GM13977 (cell line): ENCODE measurements around the gene USP9X.

Experiments
- DNase-seq: peaks from one replicate; pipeline ENCODE4 v3.0.0; 2012; ENCODE audit warnings: low spot score
- CTCF ChIP-seq: IDR thresholded peaks from 2 replicates; pipeline ENCODE4 v1.5.1; 2012; ENCODE audit warnings: mild to moderate bottlenecking, control low read depth; ENCODE audit not compliant: insufficient read depth; ENCODE audit errors: extremely low read depth, missing control alignments
- in situ Hi-C: fragments of 300-500 bp; cut with MboI; formaldehyde crosslinking; loops from one replicate; pipeline ENCODE4 v1.12.0; 2022; ENCODE audit warnings: low sequenced_read_pairs, low pct_unique_long_range_greater_than_20kb, mixed read lengths, inconsistent platforms; ENCODE audit not compliant: unreplicated experiment

The USP9X gene

GRCh38 chrX:41066969-41067368 is 18.3 kb upstream of the USP9X start:
- in situ Hi-C loops: no loop called here
- no peak for TF ChIP-seq CTCF
- DNase-seq: no peak

GRCh38 chrX:41067721-41068120 is 17.5 kb upstream of the USP9X start:
- no peak for TF ChIP-seq CTCF
- no peak for DNase-seq
- in situ Hi-C loops: no loop called here

GRCh38 chrX:41076742-41077141 is 8.5 kb upstream of the USP9X start:
- no peak for DNase-seq
- in situ Hi-C loops: no loop called here
- no peak for TF ChIP-seq CTCF

GRCh38 chrX:41081821-41082220 is 3.4 kb upstream of the USP9X start:
- TF ChIP-seq CTCF: no peak
- DNase-seq: no peak
- in situ Hi-C loops: no loop called here

- no peak for DNase-seq
- TF ChIP-seq CTCF: no peak
- in situ Hi-C loops: no loop called here
Measured at GRCh38 chrX:41082783-41083182, 2.5 kb upstream of the USP9X start.

- TF ChIP-seq CTCF: no peak
- in situ Hi-C loops: no loop called here
Measured at GRCh38 chrX:41084044-41084892, 977 bp upstream of the USP9X start.

More at GRCh38 chrX:41084044-41084892, 977 bp upstream of the USP9X start:
- peak; percentile 89 for DNase-seq
